Liver (tissue), 3 donors: Measurements from ENCODE around the gene DNAAF3.

ENCODE experiments used
- EGR1 ChIP-seq, 2 donors: IDR thresholded peaks; 2 replicates each; pipeline ENCODE4 v1.6.1; 2016 to 2018; ENCODE audit warnings: antibody characterized with exemption in 2 of 2, low read depth in 2 of 2
- GABPA ChIP-seq, 2 donors: IDR thresholded peaks in 1 of 2; conservative IDR thresholded peaks in 1 of 2; 2 replicates each; pipeline ENCODE4 v1.6.1; 2016; ENCODE audit warnings: antibody characterized with exemption in 2 of 2, mild to moderate bottlenecking in 1 of 2, moderate library complexity in 1 of 2
- JUND ChIP-seq, 2 donors: IDR thresholded peaks; 2 replicates each; pipeline ENCODE4 v1.6.1; 2016; ENCODE audit warnings: antibody characterized with exemption in 2 of 2
- RXRA ChIP-seq, 2 donors: IDR thresholded peaks; 2 replicates each; pipeline ENCODE4 v1.6.1; 2017 to 2018; ENCODE audit warnings: antibody characterized with exemption in 2 of 2, mild to moderate bottlenecking in 1 of 2
- SP1 ChIP-seq: IDR thresholded peaks from 2 replicates; pipeline ENCODE4 v1.6.1; 2018; ENCODE audit warnings: antibody characterized with exemption, mild to moderate bottlenecking
- TAF1 ChIP-seq: conservative IDR thresholded peaks from 2 replicates; pipeline ENCODE4 v1.6.1; 2016; ENCODE audit warnings: antibody characterized with exemption, mild to moderate bottlenecking
- YY1 ChIP-seq: IDR thresholded peaks from 2 replicates; pipeline ENCODE4 v1.6.1; 2016; ENCODE audit warnings: antibody characterized with exemption, mild to moderate bottlenecking
- TF ChIP-seq, protein P1 (sequence below): fragments of 150-350 bp; IDR thresholded peaks from 2 replicates; pipeline ENCODE4 v1.5.1; 2017; ENCODE audit warnings: improper control_type of control experiment, low read depth, low read length; ENCODE audit not compliant: missing input control
- TF ChIP-seq, protein P2 (sequence below): IDR thresholded peaks from 2 replicates; pipeline ENCODE4 v1.6.1; 2016; ENCODE audit warnings: antibody characterized with exemption
- TF ChIP-seq, protein P3 (sequence below): IDR thresholded peaks from 2 replicates; pipeline ENCODE4 v1.6.1; 2016; ENCODE audit warnings: antibody characterized with exemption, mild to moderate bottlenecking
- donor health status: healthy.
- donor health status: healthy.

DNA sequence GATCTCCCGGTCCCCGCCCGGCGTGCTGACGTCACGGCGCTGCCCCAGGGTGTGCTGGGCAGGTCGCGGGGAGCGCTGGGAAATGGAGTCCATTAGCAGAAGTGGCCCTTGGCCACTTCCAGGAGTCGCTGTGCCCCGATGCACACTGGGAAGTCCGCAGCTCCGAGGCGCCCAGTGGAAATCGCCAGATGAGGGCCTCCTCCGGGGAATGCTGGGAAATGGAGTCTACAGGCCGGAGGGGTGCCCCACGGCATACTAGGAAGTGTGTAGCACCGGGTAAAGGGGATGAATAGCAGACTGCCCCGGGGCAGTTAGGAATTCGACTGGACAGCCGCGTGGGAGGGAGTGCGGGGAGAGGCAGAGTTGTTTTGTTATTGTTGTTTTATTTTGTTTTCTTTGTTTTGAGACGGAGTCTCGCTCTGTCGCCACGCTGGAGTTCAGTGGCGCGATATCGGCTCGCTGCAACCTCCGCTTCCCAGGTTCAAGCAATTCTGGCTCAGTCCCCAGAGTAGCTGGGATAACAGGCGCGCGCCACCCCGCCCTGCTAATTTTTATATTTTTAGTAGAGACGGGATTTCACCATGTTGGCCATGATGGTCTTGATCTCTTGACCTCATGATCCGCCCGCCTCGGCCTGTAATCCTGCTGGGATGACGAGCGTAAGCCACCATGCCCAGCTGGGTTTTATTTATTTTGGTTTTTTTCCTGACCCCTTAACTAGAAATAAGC is 48.6 kb downstream of the DNAAF3 start:
- TF ChIP-seq, protein P1, sequence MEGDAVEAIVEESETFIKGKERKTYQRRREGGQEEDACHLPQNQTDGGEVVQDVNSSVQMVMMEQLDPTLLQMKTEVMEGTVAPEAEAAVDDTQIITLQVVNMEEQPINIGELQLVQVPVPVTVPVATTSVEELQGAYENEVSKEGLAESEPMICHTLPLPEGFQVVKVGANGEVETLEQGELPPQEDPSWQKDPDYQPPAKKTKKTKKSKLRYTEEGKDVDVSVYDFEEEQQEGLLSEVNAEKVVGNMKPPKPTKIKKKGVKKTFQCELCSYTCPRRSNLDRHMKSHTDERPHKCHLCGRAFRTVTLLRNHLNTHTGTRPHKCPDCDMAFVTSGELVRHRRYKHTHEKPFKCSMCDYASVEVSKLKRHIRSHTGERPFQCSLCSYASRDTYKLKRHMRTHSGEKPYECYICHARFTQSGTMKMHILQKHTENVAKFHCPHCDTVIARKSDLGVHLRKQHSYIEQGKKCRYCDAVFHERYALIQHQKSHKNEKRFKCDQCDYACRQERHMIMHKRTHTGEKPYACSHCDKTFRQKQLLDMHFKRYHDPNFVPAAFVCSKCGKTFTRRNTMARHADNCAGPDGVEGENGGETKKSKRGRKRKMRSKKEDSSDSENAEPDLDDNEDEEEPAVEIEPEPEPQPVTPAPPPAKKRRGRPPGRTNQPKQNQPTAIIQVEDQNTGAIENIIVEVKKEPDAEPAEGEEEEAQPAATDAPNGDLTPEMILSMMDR: no peak
- TF ChIP-seq SP1 (peak; percentile 87), TAF1 (peak; percentile 39), JUND (IDR thresholded peaks at IDR 0.05) (no peak), EGR1 (IDR thresholded peaks at IDR 0.05; ENCODE audit: low read depth in 2 of 2) (peak in 1 of 2 donors; percentile 59), GABPA (IDR thresholded peaks at IDR 0.05 in 1 of 2, conservative IDR thresholded peaks at IDR 0.05 in 1 of 2) (peak; percentile 42 to 89), RXRA (IDR thresholded peaks at IDR 0.05) (peak; percentile 38 to 57), YY1 (peak; percentile 96)
- TF ChIP-seq, protein P2, sequence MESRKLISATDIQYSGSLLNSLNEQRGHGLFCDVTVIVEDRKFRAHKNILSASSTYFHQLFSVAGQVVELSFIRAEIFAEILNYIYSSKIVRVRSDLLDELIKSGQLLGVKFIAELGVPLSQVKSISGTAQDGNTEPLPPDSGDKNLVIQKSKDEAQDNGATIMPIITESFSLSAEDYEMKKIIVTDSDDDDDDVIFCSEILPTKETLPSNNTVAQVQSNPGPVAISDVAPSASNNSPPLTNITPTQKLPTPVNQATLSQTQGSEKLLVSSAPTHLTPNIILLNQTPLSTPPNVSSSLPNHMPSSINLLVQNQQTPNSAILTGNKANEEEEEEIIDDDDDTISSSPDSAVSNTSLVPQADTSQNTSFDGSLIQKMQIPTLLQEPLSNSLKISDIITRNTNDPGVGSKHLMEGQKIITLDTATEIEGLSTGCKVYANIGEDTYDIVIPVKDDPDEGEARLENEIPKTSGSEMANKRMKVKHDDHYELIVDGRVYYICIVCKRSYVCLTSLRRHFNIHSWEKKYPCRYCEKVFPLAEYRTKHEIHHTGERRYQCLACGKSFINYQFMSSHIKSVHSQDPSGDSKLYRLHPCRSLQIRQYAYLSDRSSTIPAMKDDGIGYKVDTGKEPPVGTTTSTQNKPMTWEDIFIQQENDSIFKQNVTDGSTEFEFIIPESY: peak; percentile 92
- TF ChIP-seq, protein P3, sequence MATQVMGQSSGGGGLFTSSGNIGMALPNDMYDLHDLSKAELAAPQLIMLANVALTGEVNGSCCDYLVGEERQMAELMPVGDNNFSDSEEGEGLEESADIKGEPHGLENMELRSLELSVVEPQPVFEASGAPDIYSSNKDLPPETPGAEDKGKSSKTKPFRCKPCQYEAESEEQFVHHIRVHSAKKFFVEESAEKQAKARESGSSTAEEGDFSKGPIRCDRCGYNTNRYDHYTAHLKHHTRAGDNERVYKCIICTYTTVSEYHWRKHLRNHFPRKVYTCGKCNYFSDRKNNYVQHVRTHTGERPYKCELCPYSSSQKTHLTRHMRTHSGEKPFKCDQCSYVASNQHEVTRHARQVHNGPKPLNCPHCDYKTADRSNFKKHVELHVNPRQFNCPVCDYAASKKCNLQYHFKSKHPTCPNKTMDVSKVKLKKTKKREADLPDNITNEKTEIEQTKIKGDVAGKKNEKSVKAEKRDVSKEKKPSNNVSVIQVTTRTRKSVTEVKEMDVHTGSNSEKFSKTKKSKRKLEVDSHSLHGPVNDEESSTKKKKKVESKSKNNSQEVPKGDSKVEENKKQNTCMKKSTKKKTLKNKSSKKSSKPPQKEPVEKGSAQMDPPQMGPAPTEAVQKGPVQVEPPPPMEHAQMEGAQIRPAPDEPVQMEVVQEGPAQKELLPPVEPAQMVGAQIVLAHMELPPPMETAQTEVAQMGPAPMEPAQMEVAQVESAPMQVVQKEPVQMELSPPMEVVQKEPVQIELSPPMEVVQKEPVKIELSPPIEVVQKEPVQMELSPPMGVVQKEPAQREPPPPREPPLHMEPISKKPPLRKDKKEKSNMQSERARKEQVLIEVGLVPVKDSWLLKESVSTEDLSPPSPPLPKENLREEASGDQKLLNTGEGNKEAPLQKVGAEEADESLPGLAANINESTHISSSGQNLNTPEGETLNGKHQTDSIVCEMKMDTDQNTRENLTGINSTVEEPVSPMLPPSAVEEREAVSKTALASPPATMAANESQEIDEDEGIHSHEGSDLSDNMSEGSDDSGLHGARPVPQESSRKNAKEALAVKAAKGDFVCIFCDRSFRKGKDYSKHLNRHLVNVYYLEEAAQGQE: peak; percentile 75
